CD4-positive, alpha-beta T cell (primary cell): ENCODE data around the gene GDF15. TPM values are rescaled to one million over a fixed set of nuclear protein-coding genes. Genes with fewer than 3 reads are reported as not detected.
A peak's percentile ranks its signal among the peaks of the same experiment; 100 is the strongest.

Source experiments
- ATAC-seq: fragments of 200-7000 bp; cut with Tn5 transposase; one replicate; pipeline ENCODE4 v1.10.0; 2022; ENCODE audit warnings: mild to moderate bottlenecking; ENCODE audit not compliant: poor library complexity
- CTCF ChIA-PET: fragments of 350-600 bp; sonication (Branson Sonifier 250); formaldehyde crosslinking; loops from one replicate; lab custom pipeline; 2021; ENCODE audit warnings: antibody characterized with exemption, inconsistent platforms; lab: Charles Lee
- POLR2A ChIA-PET: fragments of 350-600 bp; sonication (Branson Sonifier 250); formaldehyde crosslinking; loops from one replicate; lab custom pipeline; 2021; ENCODE audit warnings: antibody characterized with exemption, inconsistent platforms; lab: Charles Lee
- DNase-seq, 14 experiments: peaks; one replicate each; pipeline ENCODE4 v3.0.0-alpha.2; 2013 to 2020; ENCODE audit warnings: mixed read lengths in 2 of 14
- H3K27ac ChIP-seq, 2 donors: one replicate each; pipeline versions ENCODE4 v1.5.1 to v1.7.0; 2013; ENCODE audit warnings: low read length in 2 of 2, low read depth in 1 of 2, mild to moderate bottlenecking in 1 of 2
- H3K27me3 ChIP-seq, 2 experiments: 1 replicate in 1 of 2; 2 replicates in 1 of 2; pipeline versions ENCODE4 v1.6.1 to v1.7.0; 2013; ENCODE audit warnings: low read length in 2 of 2, control low read depth in 1 of 2, mild to moderate bottlenecking in 1 of 2, moderate library complexity in 1 of 2; ENCODE audit not compliant: insufficient read depth in 2 of 2, control insufficient read depth in 1 of 2
- H3K36me3 ChIP-seq: one replicate; pipeline ENCODE4 v1.6.1; 2013; ENCODE audit warnings: low read length, control low read depth; ENCODE audit not compliant: insufficient read depth
- H3K4me1 ChIP-seq: one replicate; pipeline ENCODE4 v1.6.1; 2013; ENCODE audit warnings: low read length, control low read depth; ENCODE audit not compliant: insufficient read depth
- H3K4me3 ChIP-seq: one replicate; pipeline ENCODE4 v1.5.1; 2013; ENCODE audit warnings: mild to moderate bottlenecking, low read length, moderate library complexity
- H3K9me3 ChIP-seq, 2 experiments: 1 replicate in 1 of 2; 2 replicates in 1 of 2; pipeline versions ENCODE4 v1.6.1 to v1.7.0; 2013; ENCODE audit warnings: low read length in 2 of 2, mild to moderate bottlenecking in 2 of 2, control low read depth in 1 of 2, moderate library complexity in 1 of 2; ENCODE audit not compliant: control insufficient read depth in 1 of 2, insufficient read depth in 1 of 2
- H3K27ac Mint-ChIP-seq: one replicate; pipeline ENCODE4 v1.8.0; 2020; ENCODE audit warnings: mixed read lengths
- H3K27me3 Mint-ChIP-seq: one replicate; pipeline ENCODE4 v1.8.0; 2021; ENCODE audit warnings: mixed read lengths
- H3K36me3 Mint-ChIP-seq: one replicate; pipeline ENCODE4 v1.8.0; 2021; ENCODE audit warnings: low read depth, mixed read lengths
- H3K4me1 Mint-ChIP-seq: one replicate; pipeline ENCODE4 v1.8.0; 2021; ENCODE audit warnings: low read depth, mixed read lengths
- H3K4me3 Mint-ChIP-seq: one replicate; pipeline ENCODE4 v1.8.0; 2020; ENCODE audit warnings: mild to moderate bottlenecking, mixed read lengths
- H3K9me3 Mint-ChIP-seq: one replicate; pipeline ENCODE4 v1.8.0; 2020; ENCODE audit warnings: mixed read lengths
- CTCF ChIP-seq: fragments of 200-600 bp; IDR thresholded peaks from one replicate; pipeline ENCODE4 v1.8.0; 2022; ENCODE audit warnings: antibody characterized with exemption, mild to moderate bottlenecking
- intact Hi-C, 2 experiments: fragments of 100-400 bp; cut with DNase I in 1 of 2; cut with micrococcal nuclease in 1 of 2; formaldehyde crosslinking; loops; one replicate each; pipeline versions ENCODE4 v1.15.1 to v1.9.0; 2023 to 2025; cut with DNase I, micrococcal nuclease
- polyA plus RNA-seq, 2 donors: library from polyadenylated mRNA; unstranded; fragments of 120-200 nt; gene quantifications; one replicate each; pipeline ENCODE4 v1.2.1, GENCODE V29; 2013
- total RNA-seq, 174 experiments: library from RNA in 2 of 174; stranded (reverse) in 2 of 174; gene quantifications; one replicate each; pipeline ENCODE4 v1.2.3 and lab custom pipeline; 2021 to 2026

Gene GDF15
- not detected for total RNA-seq
- polyA plus RNA-seq (2013, experiment 1 of 2) = 0.05 TPM
- 0.12 TPM for polyA plus RNA-seq (2013, experiment 2 of 2)
- 0 to 0.84 (median 0) reads per million in 172 experiments for total RNA-seq (lab: John Stamatoyannopoulos, UW)

- Mint-ChIP-seq H3K36me3 (no peaks in the 10 kb centered on the region), H3K27me3 (peaks cover 63% of the 10 kb centered on the region), H3K9me3 (no peaks in the 10 kb centered on the region), H3K4me1 (peaks cover 12% of the 10 kb centered on the region), H3K4me3 (peak within 1 kb of the TSS; percentile 25), H3K27ac (no peak within 1 kb of the TSS)
- ChIA-PET POLR2A (no interaction called here), CTCF (no interaction called here)
- H3K9me3 ChIP-seq = peaks cover 0 to 7% of the 10 kb centered on the region in 2 experiments
- H3K36me3 ChIP-seq = no peaks in the 10 kb centered on the region
- peaks cover 39 to 42% of the 10 kb centered on the region in 2 experiments for H3K27me3 ChIP-seq
- ATAC-seq (no peak), DNase-seq (peak in 7 of 14 experiments; percentile 3 to 60 (median 38))
- no peak for TF ChIP-seq CTCF
- H3K27ac ChIP-seq = no peak within 1 kb of the TSS
- H3K4me1 ChIP-seq = peaks cover 14% of the 10 kb centered on the region
- no peak within 1 kb of the TSS for H3K4me3 ChIP-seq
- intact Hi-C loops = no loop called here
Measured at GRCh38 chr19:18385675-18386542, at the start of gene GDF15. GDF15 (plus strand) TSS chr19:18386158; CDS start chr19:18386190, 32 bp downstream.

GRCh38 chr19:18338541-18338940, 47.4 kb upstream of the GDF15 start:
- Histone ChIP-seq H3K4me3 (no peak overlapping the region), H3K27ac (no peak overlapping the region), H3K36me3 (peaks cover 3% of the 10 kb centered on the region), H3K27me3 (no peaks in the 10 kb centered on the region), H3K9me3 (no peaks in the 10 kb centered on the region), H3K4me1 (peaks cover 21% of the 10 kb centered on the region)
- ChIA-PET CTCF (interaction anchor here (0.6 to 2.0 kb wide), 3 partner anchors 50 to 59 kb away, joined by 3 to 4 read pairs (median 3); no protein-coding TSS in a partner anchor), POLR2A (interaction anchor here (1.7 to 3.3 kb wide), 2 partner anchors 10 to 59 kb away, joined by 7 to 39 read pairs; partner anchors contain the start of gene JUND)
- no peaks in the 10 kb centered on the region for H3K9me3 Mint-ChIP-seq
- intact Hi-C loops = no loop called here
- peaks cover 15% of the 10 kb centered on the region for H3K4me1 Mint-ChIP-seq
- no peak overlapping the region for H3K27ac Mint-ChIP-seq
- ATAC-seq (no peak), DNase-seq (no peak)
- peaks cover 13% of the 10 kb centered on the region for H3K36me3 Mint-ChIP-seq
- peak overlapping the region; percentile 75 for H3K4me3 Mint-ChIP-seq
- H3K27me3 Mint-ChIP-seq = no peaks in the 10 kb centered on the region
- TF ChIP-seq CTCF = no peak

- intact Hi-C loops = loop anchor here in 1 of 2 experiments (5.0 kb wide), 1 partner anchor 78 kb away; the partner anchor contains the start of gene SSBP4
- peaks cover 8% of the 10 kb centered on the region for H3K36me3 ChIP-seq
- H3K9me3 Mint-ChIP-seq = no peaks in the 10 kb centered on the region
- peaks cover 19% of the 10 kb centered on the region for H3K36me3 Mint-ChIP-seq
- H3K27ac Mint-ChIP-seq = peak overlapping the region; percentile 63
- H3K4me1 Mint-ChIP-seq = peaks cover 15% of the 10 kb centered on the region
- no peak overlapping the region for H3K27ac ChIP-seq
- POLR2A ChIA-PET = interaction anchor here (1.7 to 3.3 kb wide), 2 partner anchors 11 to 60 kb away, joined by 7 to 39 read pairs; partner anchors contain the start of gene JUND
- peaks cover 21% of the 10 kb centered on the region for H3K4me1 ChIP-seq
- H3K9me3 ChIP-seq = no peaks in the 10 kb centered on the region
- no peaks in the 10 kb centered on the region for H3K27me3 ChIP-seq
- TF ChIP-seq CTCF = no peak
- H3K4me3 ChIP-seq = peak overlapping the region; percentile 82
- no peak for ATAC-seq
- no peaks in the 10 kb centered on the region for H3K27me3 Mint-ChIP-seq
- CTCF ChIA-PET = interaction anchor here (1.0 to 1.1 kb wide), 2 partner anchors 11 to 60 kb away, joined by 3 to 4 read pairs; no protein-coding TSS in a partner anchor
- H3K4me3 Mint-ChIP-seq = peak overlapping the region; percentile 88
- DNase-seq = peak in 1 of 14 experiments; percentile 37
Measured at GRCh38 chr19:18339723-18340122, 46.2 kb upstream of the GDF15 start.
